Neutrophil (primary cell): ENCODE measurements around the gene TSFM.

ENCODE experiments used
- H3K27ac ChIP-seq: fragments of 200-600 bp; sonication (generic); 2 replicates; pipeline ENCODE4 v1.5.1; 2016; ENCODE audit warnings: mild to moderate bottlenecking, moderate library complexity
- H3K27me3 ChIP-seq: fragments of 200-600 bp; sonication (generic); 2 replicates; pipeline ENCODE4 v1.6.0; 2016; ENCODE audit warnings: mild to moderate bottlenecking
- H3K36me3 ChIP-seq: fragments of 200-600 bp; sonication (generic); 2 replicates; pipeline ENCODE4 v1.5.1; 2017
- H3K4me1 ChIP-seq, 2 experiments: fragments of 200-600 bp in 1 of 2; sonication (generic) in 1 of 2; 1 replicate in 1 of 2; 2 replicates in 1 of 2; pipeline versions ENCODE4 v1.5.1 to v1.6.1; 2013 to 2016; ENCODE audit warnings: low read depth in 1 of 2, low read length in 1 of 2, mild to moderate bottlenecking in 1 of 2, moderate library complexity in 1 of 2; ENCODE audit not compliant: control insufficient read depth in 1 of 2, insufficient read depth in 1 of 2
- H3K4me3 ChIP-seq, 2 experiments: fragments of 200-600 bp in 1 of 2; sonication (generic) in 1 of 2; 1 replicate in 1 of 2; 2 replicates in 1 of 2; pipeline ENCODE4 v1.5.1; 2013 to 2016; ENCODE audit warnings: low read depth in 1 of 2, low read length in 1 of 2, mild to moderate bottlenecking in 1 of 2, moderate library complexity in 1 of 2
- H3K9me3 ChIP-seq: fragments of 200-600 bp; sonication (generic); 2 replicates; pipeline ENCODE4 v1.5.1; 2016
- CTCF ChIP-seq: fragments of 200-600 bp; sonication (generic); IDR thresholded peaks from 2 replicates; pipeline ENCODE4 v1.5.1; 2016; ENCODE audit warnings: antibody characterized with exemption

The TSFM gene

GRCh38 chr12:57823131-57823907 is 40.7 kb downstream of the TSFM start:
- Histone ChIP-seq H3K36me3 (peaks cover 100% of the 10 kb centered on the region), H3K9me3 (no peaks in the 10 kb centered on the region), H3K4me3 (no peak overlapping the region), H3K27ac (no peak overlapping the region), H3K27me3 (no peaks in the 10 kb centered on the region), H3K4me1 (peaks cover 0 to 3% of the 10 kb centered on the region in 2 experiments)
- no peak for TF ChIP-seq CTCF

GRCh38 chr12:57823908-57824640 is 41.5 kb downstream of the TSFM start:
- Histone ChIP-seq H3K4me3 (no peak overlapping the region), H3K9me3 (no peaks in the 10 kb centered on the region), H3K36me3 (peaks cover 100% of the 10 kb centered on the region), H3K27ac (no peak overlapping the region), H3K4me1 (peaks cover 3 to 6% of the 10 kb centered on the region in 2 experiments), H3K27me3 (no peaks in the 10 kb centered on the region)
- TF ChIP-seq CTCF = no peak

DNA sequence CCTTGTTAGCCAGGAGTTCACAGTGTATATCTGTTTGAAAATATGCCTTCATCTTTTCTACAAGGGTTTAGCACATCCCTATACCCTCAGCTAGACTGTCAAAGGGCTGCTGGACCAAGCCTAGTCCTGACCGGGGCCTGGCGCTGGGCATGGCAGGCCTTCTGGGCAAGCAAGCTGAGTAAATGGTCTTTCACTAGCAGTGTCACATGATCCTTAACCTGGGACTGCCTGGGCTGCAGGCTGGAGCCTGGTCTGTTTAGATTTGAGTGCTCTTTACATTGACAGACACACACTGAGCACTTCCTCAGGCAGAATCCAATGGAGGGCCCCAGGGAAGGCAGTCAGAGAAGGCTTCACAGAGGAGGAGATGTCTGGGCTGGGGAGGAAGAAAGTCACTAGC is 42.9 kb downstream of the TSFM start:
- peaks cover 97% of the 10 kb centered on the region for H3K36me3 ChIP-seq
- H3K27me3 ChIP-seq = no peaks in the 10 kb centered on the region
- no peak for TF ChIP-seq CTCF

GRCh38 chr12:57826400-57826799 is 43.8 kb downstream of the TSFM start:
- Histone ChIP-seq H3K27me3 (no peaks in the 10 kb centered on the region), H3K4me1 (peaks cover 23 to 24% of the 10 kb centered on the region in 2 experiments), H3K36me3 (peaks cover 92% of the 10 kb centered on the region), H3K27ac (no peak overlapping the region), H3K9me3 (no peaks in the 10 kb centered on the region), H3K4me3 (no peak overlapping the region)
- TF ChIP-seq CTCF = no peak

More for the DNA sequence above, 42.9 kb downstream of the TSFM start:
- Histone ChIP-seq H3K27ac (no peak overlapping the region), H3K4me3 (no peak overlapping the region), H3K9me3 (no peaks in the 10 kb centered on the region), H3K4me1 (peaks cover 14 to 15% of the 10 kb centered on the region in 2 experiments)

- Histone ChIP-seq H3K27me3 (no peaks in the 10 kb centered on the region), H3K27ac (no peak overlapping the region), H3K4me3 (no peak overlapping the region)
Observed at GRCh38 chr12:57826966-57827365, 44.4 kb downstream of the TSFM start.

More at GRCh38 chr12:57826966-57827365, 44.4 kb downstream of the TSFM start:
- H3K36me3 ChIP-seq = peaks cover 87% of the 10 kb centered on the region
- no peak for TF ChIP-seq CTCF
- no peaks in the 10 kb centered on the region for H3K9me3 ChIP-seq
- peaks cover 28 to 30% of the 10 kb centered on the region in 2 experiments for H3K4me1 ChIP-seq
